HG03354 (cell line): ENCODE measurements around the gene PTPRN2.

Experiments
- ATAC-seq: cut with Tn5 transposase; IDR thresholded peaks from one replicate; pipeline ENCODE4 v1.9.1; 2021; ENCODE audit warnings: mild to moderate bottlenecking; ENCODE audit not compliant: unreplicated experiment, poor library complexity, severe bottlenecking

The PTPRN2 gene

GRCh38 chr7:157827863-157828160 lies 759.8 kb downstream of the PTPRN2 start:
- no peak for ATAC-seq

- ATAC-seq = no peak
Measured at GRCh38 chr7:157827045-157827862, 760.4 kb downstream of the PTPRN2 start.

- ATAC-seq = no peak
Measured at GRCh38 chr7:157826566-157826965, 761.1 kb downstream of the PTPRN2 start.

- no peak for ATAC-seq
Measured at GRCh38 chr7:157825325-157825724, 762.3 kb downstream of the PTPRN2 start.

GRCh38 chr7:157824819-157825121 lies 762.9 kb downstream of the PTPRN2 start:
- no peak for ATAC-seq

GRCh38 chr7:157824011-157824818 lies 763.4 kb downstream of the PTPRN2 start:
- no peak for ATAC-seq

GRCh38 chr7:157822688-157823031 lies 765.0 kb downstream of the PTPRN2 start:
- no peak for ATAC-seq

- no peak for ATAC-seq
Measured at GRCh38 chr7:157821959-157822687, 765.5 kb downstream of the PTPRN2 start.

GRCh38 chr7:157820796-157821195 lies 766.8 kb downstream of the PTPRN2 start:
- no peak for ATAC-seq

- ATAC-seq = no peak
Measured at GRCh38 chr7:157819455-157819807, 768.2 kb downstream of the PTPRN2 start.

GRCh38 chr7:157818701-157819454 lies 768.7 kb downstream of the PTPRN2 start:
- no peak for ATAC-seq

- no peak for ATAC-seq
Measured at GRCh38 chr7:157817944-157818700, 769.5 kb downstream of the PTPRN2 start.

- no peak for ATAC-seq
Measured at GRCh38 chr7:157817433-157817832, 770.2 kb downstream of the PTPRN2 start.

- ATAC-seq = no peak
Measured at GRCh38 chr7:157816526-157817250, 770.9 kb downstream of the PTPRN2 start.

GRCh38 chr7:157816086-157816485 lies 771.5 kb downstream of the PTPRN2 start:
- no peak for ATAC-seq

- no peak for ATAC-seq
Measured at GRCh38 chr7:157815706-157816022, 772.0 kb downstream of the PTPRN2 start.

GRCh38 chr7:157814931-157815705 lies 772.5 kb downstream of the PTPRN2 start:
- no peak for ATAC-seq
